ENCODE results near the gene RNF19B. TPM values are rescaled to one million over a fixed set of nuclear protein-coding genes. Genes with fewer than 3 reads are reported as not detected.

The RNF19B gene
- total and polyA plus RNA-seq, 2 of the 13 experiments (the other 11 are each of a cell fraction or from before 2014, with no cell fraction given) = 15.3 to 22.5 TPM

DNA sequence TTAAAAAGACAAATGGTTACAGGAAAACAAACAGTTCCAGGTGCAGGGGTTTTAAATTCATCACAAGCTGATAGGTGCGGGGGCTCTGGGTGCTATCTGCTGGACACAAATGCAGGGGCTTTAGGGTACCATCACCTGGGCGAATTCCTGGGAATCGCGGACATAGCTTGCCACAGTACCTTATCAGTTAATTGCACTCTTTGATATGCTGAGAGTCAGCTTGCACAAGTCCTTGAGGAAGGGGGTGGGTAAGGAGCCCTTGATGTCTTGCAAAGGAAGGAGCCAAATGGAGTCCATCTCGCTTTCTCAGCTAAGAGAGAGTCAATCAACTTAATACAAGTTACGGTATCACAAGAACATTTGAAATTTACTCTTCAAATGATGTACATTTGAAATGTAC lies 38.0 kb downstream of the RNF19B start (continued):
- TF ChIP-seq, protein P1, sequence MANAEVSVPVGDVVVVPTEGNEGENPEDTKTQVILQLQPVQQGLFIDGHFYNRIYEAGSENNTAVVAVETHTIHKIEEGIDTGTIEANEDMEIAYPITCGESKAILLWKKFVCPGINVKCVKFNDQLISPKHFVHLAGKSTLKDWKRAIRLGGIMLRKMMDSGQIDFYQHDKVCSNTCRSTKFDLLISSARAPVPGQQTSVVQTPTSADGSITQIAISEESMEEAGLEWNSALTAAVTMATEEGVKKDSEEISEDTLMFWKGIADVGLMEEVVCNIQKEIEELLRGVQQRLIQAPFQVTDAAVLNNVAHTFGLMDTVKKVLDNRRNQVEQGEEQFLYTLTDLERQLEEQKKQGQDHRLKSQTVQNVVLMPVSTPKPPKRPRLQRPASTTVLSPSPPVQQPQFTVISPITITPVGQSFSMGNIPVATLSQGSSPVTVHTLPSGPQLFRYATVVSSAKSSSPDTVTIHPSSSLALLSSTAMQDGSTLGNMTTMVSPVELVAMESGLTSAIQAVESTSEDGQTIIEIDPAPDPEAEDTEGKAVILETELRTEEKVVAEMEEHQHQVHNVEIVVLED (CRISPR knock-in tag; IDR thresholded peaks at IDR 0.05; ENCODE audit: borderline replicate concordance) = no peak

DNA sequence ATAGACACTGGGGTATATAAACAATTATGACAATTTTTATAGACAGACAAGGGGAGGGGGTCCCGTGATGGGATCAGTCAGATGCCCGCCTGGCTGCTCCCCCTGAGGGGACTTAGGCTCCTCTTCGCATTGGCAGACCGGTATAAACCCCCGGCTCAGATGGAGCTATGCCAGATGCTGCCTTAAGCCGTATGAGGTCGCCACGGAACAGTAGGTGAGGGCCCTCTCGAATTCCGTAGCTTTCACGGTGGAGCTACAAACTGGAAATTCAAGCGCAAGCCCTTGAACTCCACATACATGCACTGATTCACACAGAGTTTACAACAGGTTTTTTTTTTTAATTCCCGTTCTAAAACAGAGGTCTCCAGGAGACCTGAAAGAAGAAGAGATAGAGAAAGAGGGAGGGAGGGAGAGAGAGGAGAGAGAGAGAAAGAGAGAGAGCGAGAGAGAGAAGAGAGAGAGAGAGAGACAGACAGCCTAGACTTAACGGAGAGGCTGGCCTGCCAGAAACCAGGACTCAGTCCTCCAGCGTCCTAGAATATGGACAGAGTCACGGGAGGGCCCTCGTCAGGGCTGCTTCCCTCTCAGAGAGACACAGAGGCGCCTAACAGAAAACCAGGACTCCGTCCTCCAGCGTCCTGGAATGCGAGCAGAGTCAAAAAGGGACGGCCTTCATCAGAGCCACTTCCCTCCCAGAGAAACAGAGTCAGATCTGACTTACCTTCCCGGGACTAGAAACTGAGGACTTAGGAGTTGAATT lies 39.0 kb downstream of the RNF19B start:
- 11% methylated on average over 23 of the region's 24 CpGs for WGBS (ENCODE audit: low lambda C conversion rate)
- Histone ChIP-seq H3K36me3 (replicated peaks in 1 of 2; ENCODE audit: control insufficient read depth in 1 of 2, insufficient read depth in 2 of 2, low read length in 2 of 2) (no peaks in the 10 kb centered on the region), H3K9me3 (ENCODE audit: low read length) (no peaks in the 10 kb centered on the region), H3K9ac (ENCODE audit: insufficient read depth, low read depth, low read length) (0 out of 2 replicates have a peak overlapping the region, but pooled peaks have one; percentile 17), H3K79me2 (ENCODE audit: insufficient read depth, low read length) (no peaks in the 10 kb centered on the region), H3K4me1 (ENCODE audit: insufficient read depth, low read length) (peaks cover 21% of the 10 kb centered on the region), H4K20me1 (ENCODE audit: insufficient read depth, low read length) (no peaks in the 10 kb centered on the region), H3K4me2 (ENCODE audit: low read depth, low read length) (peak overlapping the region; percentile 95), H2AFZ (ENCODE audit: low read length) (peak overlapping the region; percentile 50), H3K27me3 (ENCODE audit: control insufficient read depth in 1 of 2, insufficient read depth in 2 of 2, low read length in 2 of 2) (peaks cover 2 to 34% of the 10 kb centered on the region in 2 experiments; a peak in 3 of 5 replicates), H3K27ac (ENCODE audit: extremely low read length, insufficient read depth, low read length) (no peak overlapping the region), H3K4me3 (replicated peaks in 1 of 3; ENCODE audit: insufficient read depth in 1 of 3, low read depth in 2 of 3, low read length in 3 of 3) (peak overlapping the region; percentile 59 to 75 (median 62))
- FAIRE-seq (peak; percentile 26), DNase-seq (ENCODE audit: low spot score) (peak; percentile 56), ATAC-seq (peak; percentile 90)
- intact Hi-C loops (cut with micrococcal nuclease; ENCODE audit: unreplicated experiment) = no loop called here
- ChIA-PET CTCF (ENCODE audit: low intra/inter-chr PET ratio, low total read pairs) (no interaction called here), POLR2A (interaction anchor here (0.6 kb wide), 1 partner anchor 1504 kb away, joined by 4 read pairs; no protein-coding TSS in a partner anchor)
- BruUV-seq (replicated peaks) = no TSS peak
- in situ Hi-C loops (cut with HindIII; ENCODE audit: extremely low pct_ligation_motif_present, low pct_unique_long_range_greater_than_20kb) = loop anchor here (5.0 kb wide), 1 partner anchor 82 kb away; no protein-coding TSS in a partner anchor
- TF ChIP-seq JARID2 (CRISPR knock-in tag; IDR thresholded peaks at IDR 0.05; ENCODE audit: insufficient replicate concordance) = no peak
- TF ChIP-seq ZNF333 (CRISPR knock-in tag; IDR thresholded peaks at IDR 0.05; ENCODE audit: borderline replicate concordance) = no peak
- TF ChIP-seq, protein P2, sequence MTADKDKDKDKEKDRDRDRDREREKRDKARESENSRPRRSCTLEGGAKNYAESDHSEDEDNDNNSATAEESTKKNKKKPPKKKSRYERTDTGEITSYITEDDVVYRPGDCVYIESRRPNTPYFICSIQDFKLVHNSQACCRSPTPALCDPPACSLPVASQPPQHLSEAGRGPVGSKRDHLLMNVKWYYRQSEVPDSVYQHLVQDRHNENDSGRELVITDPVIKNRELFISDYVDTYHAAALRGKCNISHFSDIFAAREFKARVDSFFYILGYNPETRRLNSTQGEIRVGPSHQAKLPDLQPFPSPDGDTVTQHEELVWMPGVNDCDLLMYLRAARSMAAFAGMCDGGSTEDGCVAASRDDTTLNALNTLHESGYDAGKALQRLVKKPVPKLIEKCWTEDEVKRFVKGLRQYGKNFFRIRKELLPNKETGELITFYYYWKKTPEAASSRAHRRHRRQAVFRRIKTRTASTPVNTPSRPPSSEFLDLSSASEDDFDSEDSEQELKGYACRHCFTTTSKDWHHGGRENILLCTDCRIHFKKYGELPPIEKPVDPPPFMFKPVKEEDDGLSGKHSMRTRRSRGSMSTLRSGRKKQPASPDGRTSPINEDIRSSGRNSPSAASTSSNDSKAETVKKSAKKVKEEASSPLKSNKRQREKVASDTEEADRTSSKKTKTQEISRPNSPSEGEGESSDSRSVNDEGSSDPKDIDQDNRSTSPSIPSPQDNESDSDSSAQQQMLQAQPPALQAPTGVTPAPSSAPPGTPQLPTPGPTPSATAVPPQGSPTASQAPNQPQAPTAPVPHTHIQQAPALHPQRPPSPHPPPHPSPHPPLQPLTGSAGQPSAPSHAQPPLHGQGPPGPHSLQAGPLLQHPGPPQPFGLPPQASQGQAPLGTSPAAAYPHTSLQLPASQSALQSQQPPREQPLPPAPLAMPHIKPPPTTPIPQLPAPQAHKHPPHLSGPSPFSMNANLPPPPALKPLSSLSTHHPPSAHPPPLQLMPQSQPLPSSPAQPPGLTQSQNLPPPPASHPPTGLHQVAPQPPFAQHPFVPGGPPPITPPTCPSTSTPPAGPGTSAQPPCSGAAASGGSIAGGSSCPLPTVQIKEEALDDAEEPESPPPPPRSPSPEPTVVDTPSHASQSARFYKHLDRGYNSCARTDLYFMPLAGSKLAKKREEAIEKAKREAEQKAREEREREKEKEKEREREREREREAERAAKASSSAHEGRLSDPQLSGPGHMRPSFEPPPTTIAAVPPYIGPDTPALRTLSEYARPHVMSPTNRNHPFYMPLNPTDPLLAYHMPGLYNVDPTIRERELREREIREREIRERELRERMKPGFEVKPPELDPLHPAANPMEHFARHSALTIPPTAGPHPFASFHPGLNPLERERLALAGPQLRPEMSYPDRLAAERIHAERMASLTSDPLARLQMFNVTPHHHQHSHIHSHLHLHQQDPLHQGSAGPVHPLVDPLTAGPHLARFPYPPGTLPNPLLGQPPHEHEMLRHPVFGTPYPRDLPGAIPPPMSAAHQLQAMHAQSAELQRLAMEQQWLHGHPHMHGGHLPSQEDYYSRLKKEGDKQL (CRISPR knock-in tag; IDR thresholded peaks at IDR 0.05; ENCODE audit: low read depth) = no peak
- TF ChIP-seq, protein P3, sequence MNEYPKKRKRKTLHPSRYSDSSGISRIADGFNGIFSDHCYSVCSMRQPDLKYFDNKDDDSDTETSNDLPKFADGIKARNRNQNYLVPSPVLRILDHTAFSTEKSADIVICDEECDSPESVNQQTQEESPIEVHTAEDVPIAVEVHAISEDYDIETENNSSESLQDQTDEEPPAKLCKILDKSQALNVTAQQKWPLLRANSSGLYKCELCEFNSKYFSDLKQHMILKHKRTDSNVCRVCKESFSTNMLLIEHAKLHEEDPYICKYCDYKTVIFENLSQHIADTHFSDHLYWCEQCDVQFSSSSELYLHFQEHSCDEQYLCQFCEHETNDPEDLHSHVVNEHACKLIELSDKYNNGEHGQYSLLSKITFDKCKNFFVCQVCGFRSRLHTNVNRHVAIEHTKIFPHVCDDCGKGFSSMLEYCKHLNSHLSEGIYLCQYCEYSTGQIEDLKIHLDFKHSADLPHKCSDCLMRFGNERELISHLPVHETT (CRISPR knock-in tag; conservative IDR thresholded peaks at IDR 0.05) = no peak
- TF ChIP-seq, protein P4, sequence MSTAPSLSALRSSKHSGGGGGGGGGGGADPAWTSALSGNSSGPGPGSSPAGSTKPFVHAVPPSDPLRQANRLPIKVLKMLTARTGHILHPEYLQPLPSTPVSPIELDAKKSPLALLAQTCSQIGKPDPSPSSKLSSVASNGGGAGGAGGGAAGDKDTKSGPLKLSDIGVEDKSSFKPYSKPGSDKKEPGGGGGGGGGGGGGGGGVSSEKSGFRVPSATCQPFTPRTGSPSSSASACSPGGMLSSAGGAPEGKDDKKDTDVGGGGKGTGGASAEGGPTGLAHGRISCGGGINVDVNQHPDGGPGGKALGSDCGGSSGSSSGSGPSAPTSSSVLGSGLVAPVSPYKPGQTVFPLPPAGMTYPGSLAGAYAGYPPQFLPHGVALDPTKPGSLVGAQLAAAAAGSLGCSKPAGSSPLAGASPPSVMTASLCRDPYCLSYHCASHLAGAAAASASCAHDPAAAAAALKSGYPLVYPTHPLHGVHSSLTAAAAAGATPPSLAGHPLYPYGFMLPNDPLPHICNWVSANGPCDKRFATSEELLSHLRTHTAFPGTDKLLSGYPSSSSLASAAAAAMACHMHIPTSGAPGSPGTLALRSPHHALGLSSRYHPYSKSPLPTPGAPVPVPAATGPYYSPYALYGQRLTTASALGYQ (CRISPR knock-in tag; IDR thresholded peaks at IDR 0.05) = no peak
- TF ChIP-seq, protein P5, sequence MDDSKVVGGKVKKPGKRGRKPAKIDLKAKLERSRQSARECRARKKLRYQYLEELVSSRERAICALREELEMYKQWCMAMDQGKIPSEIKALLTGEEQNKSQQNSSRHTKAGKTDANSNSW (CRISPR knock-in tag; IDR thresholded peaks at IDR 0.05; ENCODE audit: borderline replicate concordance) = no peak
- peak; percentile 63 for TF ChIP-seq STAG1 (CRISPR knock-in tag; IDR thresholded peaks at IDR 0.05)
- TF ChIP-seq ARID2 (CRISPR knock-in tag; IDR thresholded peaks at IDR 0.05; ENCODE audit: borderline replicate concordance) = peak; percentile 27; the same call in 1 of the 2 replicates
